NCI-H146 treated with DMSO at 0.1 percent for 48 hours (cell line): ENCODE results near the gene BDKRB1.

Experiments used
- DNase-seq: peaks from one replicate; lab custom pipeline; 2025; ENCODE audit not compliant: unreplicated experiment; lab: John Stamatoyannopoulos, UW

BDKRB1 gene

DNA sequence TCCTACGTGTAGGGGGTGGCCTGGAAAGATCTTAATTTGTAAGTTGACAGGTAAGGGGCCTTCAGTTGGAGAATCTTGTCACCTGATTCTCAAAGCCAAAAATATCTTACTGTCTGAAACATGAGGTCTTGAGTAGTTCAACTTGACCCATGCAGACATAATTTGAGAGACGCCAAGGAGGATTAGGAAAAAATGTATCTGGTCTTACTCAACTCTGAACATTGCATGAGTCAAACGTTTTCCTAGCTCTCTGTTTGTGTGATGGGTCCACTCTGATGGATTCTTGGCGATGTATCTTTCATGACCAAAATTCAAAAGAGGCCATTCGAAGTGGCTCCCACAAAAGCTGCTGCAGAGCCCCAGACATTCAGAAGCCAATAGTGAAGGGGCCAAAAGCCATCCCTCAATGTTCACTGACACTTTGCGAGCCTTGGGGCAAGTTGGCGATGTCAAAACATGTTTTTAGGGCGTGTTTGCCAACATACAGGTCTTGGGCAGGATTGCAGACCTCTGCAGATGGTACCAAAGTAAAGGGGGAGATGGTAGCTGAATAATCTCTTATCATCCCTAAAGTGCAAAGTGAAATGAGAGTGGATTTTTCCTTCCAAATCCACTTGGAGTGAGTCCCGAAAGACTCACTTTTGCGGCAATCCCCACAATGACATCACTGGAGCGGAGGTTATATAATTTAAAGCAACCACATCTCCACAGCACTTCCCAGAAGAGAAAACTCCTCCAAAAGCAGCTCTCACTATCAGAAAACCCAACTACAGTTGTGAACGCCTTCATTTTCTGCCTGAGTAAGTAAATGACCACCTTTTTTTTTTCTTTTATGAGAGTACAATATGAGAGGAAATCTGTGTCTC is at the start of gene BDKRB1:
Gene BDKRB1 (plus strand): TSS at position 710 of the 866 bp plus-strand sequence. CDS start 7,473 bp downstream, outside the sequence.
- DNase-seq = no peak

DNA sequence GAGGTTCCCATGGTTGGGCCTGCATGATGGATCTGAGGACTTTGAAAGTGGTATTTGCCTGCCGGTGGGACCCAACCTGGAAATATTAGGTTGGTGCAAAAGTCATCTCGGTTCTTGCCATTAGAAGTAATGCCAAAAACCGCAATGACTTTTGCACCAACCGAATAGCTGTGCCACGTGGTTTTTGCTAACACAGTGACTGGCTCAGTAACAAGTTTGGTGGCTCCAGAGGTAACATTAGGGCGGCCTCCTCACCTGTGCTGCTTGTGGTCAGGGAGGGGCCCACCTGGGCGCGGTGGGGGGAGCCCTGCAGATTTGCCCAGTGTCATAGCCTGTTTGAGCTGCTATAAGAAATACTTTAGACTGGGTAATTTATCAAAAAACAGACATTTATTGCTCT is 49.5 kb upstream of the BDKRB1 start:
- DNase-seq = no peak

DNA sequence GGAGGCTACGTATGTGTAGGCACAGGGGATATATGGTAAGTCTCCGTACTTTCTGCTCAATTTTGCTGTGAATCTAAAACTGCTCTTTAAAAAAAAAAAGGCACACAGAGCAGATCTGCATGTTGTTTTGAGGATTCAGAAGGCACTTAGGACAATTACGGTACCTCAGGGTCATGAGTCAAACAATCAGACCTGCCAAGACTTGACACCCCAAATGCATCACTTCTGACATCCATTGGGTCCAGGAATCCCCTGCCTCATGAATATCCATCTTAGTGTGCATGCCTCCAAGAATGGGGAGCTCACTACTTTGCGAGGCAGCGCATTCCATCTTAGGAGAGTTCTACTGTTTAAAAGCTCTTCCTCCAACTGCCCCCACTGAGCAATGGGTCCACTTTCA is 48.3 kb upstream of the BDKRB1 start:
- DNase-seq = no peak

DNA sequence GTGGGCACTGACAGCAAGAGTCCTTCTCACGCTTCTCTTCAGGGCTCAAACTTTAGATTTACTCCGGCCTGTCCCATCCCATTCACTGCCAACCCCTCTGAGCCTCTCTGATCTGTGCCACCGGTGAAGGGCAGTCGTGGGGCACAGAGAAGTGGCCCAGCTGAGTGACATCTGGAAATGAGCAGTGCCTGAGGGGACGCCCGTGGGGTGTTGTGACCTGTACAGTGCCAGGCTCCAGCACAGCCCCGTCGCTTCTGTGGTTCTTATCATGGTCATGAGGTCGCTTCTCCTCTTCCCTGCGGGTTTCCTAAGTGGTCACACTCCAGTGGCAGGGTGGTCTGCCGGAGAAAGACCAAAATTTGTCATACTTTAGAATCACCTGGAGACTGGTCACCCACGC is 47.3 kb upstream of the BDKRB1 start:
- no peak for DNase-seq

DNA sequence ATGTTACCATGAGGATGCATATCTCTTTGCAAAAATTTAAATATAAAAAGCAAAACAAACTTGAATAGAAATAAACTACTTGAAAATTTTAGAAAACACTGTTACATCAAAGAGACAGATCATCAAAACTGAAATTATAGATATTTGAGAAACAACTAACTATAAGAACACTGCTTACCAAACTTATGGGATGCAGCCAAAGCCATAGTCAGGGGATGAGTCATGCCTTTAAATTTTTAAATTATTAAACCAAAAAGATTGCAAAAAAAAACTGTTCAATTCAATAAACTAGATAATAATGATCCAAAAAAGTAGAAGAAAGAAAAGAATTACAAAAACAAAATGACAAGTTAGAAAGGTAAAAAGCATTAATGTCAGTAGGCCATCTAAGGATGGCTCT is 43.9 kb upstream of the BDKRB1 start:
- no peak for DNase-seq

DNA sequence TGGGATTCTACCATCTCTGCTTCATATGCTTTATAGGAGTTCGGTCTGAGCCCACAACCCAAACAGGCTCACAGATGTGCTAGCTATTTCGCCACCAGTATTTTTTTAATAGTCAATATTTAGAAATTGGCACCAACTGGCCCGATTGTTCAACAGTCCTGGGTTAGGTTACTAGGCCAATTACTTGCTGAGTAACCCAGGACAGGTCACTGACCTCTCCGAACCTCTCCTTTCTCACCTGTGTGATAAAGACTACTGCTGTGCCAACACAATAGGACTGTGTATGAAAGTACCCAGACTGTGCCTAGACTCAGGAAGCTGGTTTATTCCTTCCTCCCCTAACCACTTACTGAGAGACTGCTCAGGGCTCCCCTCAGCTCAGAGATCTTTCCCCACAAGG is 43.1 kb upstream of the BDKRB1 start:
- DNase-seq = no peak

DNA sequence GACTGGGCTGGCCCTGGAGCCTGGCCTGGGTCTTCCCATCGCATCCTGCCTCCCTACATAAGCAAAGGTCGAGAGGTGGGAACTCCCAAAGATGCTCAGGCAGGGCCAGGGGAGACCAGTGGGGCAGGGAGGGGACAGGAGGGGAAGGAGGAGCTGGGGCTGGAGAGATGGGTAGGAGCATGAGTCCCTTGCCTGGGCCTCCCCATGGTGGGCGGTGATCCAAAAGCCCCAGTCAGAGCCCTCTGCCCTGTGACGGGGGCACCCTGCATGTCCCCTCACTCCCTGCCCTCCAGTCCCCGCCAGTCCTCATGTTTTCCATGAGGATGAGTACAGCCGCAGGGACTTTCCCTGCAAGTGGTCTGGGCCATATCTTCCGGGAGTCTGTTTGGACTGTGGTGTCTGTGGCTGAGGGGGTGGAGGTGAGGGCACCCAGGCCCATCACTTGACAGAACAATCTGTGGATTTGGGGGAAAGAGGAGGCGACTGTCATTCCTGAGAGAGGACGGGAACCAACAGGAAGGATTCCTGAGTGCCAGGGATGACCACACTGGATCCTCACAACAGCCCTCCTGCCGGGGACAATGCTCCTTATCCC is 42.0 kb upstream of the BDKRB1 start:
- no peak for DNase-seq

DNA sequence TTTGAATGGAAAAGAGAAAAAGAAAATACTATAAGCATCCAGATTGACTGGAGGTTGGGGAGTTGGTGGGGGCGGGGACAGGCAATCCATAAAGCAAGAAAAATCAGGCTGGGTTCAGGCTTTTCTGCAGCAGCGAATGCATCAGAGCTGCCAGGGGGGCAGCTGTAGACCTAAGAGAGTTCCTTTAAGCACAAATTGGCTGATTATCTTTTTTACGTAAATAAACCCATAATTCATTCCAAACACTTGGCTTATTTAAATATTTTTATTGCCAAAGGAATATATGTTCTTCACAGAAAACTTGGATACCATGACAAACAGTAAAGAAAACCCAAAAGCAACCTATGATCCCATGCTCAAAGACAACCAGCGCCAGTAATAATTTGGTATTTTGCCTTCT is 41.2 kb upstream of the BDKRB1 start:
- DNase-seq = no peak

DNA sequence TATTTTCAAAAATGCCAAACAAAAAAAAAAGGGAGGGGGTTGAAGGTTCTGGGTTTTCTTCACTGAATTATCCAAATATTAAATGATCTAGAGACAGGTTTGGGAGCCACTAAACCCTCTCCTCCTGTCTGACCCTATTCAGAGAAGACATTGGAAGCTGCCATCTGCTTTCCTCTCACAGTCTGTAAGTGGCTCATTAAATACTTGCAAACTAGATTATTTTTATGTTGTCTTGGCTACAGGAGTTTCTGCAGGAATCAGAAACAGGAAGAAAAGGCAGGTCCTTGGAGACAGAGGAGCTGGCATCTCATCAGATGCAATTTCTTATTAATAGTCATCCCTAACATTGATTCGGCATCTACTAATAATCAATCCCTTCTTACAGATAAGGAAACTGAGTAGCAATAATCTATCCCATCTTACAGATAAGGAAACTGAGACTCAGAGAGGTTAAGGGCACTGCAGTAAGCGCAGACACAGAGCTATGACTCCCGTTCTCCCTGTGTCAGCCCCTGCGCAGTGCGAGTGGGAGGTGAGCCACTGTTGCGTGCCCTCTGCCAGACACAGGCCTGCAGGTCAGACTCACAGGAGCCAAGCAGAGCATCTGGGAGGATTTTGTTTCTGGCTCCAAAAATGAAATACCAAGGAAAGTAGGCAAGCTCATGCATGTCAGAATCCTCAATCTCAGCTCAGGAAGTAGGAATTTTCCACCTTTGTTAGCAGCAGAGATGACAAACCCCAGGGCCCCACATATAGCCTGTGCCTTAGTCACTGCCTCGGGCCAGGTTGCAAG is 40.4 kb upstream of the BDKRB1 start:
- no peak for DNase-seq

DNA sequence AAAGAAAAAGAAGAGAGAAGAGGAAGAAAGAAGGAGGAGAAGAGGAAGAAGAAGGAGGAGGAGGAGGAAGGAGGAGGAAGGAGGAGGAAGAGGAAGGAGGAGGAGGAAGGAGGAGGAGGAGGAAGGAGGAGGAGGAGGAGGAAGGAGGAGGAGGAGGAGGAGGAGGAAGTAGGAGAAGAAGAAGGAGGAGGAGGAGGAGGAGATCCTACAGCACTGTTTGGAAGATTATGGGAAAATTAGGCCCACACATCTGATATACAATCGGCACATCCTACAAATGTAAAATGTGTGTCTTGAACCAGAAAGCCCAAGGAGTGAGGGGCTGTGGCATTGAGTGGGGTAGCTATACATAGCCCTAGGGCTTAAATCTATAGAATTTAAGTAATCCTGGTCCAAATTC is 39.4 kb upstream of the BDKRB1 start:
- no peak for DNase-seq

DNA sequence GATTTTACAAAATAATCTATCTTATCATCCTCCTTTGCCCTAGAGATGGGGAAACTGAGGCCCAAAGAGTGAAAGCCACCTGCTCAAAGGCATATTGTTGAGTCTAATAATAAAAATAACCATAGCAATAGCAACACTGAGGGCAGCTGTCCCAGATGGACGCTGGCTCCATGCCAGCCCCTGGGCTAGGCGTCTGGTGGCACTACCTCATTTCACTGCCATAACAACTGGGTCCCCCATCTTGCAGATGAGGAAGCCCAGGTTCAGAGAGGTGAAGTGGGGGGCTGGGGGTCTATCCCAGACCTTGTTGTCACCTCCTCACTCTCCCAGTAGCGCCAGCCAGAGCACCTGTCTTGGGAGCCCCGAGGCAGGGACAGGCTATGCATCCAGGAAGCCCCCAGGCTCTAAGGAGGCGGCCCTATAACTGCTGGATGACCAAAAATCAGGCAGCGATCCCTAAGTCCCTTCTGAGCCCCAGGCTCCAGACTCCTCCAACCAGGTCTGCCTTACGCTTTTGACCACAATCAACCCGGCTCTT is 38.6 kb upstream of the BDKRB1 start:
- DNase-seq = no peak

DNA sequence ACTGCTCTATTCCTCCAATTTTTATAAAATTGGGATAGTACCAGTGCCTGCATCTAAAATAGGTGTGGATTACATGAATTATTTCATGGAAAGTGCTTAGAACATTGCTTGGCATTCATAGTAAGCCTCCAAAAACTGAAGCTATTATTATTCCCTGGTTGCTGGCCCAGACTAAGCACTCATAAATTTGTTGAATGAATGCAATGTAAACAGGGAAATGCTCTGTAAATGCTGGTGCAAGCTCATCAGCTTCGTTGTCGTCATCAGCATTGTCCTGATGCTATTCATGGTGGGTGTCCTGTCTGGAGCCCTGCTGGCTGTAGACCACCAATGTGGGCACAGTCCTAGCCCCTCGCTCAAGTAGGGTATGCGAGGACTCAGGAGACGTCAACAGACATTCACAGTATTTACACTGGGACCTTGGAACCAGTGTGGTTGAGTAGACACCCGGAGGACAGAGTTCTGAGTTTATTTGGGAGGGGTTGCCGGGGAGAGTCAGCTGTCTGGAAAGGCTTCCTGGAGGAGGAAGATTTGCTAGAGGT is 34.8 kb upstream of the BDKRB1 start:
- no peak for DNase-seq

DNA sequence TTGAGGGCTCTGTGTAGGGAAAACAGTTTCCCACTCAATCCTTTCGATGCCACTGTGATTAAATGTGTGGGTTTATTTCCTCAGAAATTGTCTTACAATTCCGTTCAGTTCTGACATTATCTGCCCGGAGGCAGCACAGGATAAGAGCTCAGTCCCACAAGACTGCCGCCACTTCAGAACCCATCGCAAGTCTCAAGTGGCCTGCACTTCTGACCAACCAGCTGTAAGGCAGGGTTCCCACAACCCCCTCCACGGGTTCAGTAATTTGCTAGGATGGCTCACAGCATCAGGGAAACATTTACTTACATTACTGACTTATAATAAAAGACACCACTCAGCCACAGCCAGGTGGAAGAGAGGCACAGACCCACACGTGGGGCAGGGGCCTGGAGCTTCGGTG is 34.2 kb upstream of the BDKRB1 start:
- no peak for DNase-seq

DNA sequence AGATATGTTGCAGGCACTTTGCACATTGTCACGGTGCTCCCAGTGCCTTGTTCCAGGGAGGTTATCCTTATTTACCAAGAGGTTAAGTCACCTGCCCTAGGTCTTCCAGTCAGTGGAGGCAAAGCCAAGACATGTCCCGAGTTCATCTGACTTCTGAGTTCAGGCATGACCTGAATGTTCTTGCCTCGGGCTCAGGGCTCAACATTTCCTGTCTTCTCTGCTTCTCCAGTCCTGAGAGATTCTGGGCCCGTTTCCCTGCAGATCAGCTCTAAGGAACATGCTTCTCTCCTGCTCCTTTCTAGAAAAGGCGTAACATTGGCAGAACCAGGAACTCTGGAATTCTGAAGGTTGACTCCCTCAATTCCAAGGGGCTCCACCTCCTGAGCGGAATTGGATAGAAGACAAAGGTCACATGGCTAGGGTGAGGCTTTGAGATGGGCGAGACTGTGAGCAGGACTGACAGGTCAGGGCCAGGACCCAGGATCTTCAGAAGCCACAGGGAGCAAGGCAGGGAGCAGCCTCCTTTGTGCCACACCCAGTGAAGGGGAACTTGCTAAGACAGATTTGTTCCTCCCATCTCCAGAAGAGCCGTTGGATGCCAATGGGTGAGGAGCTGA is 31.4 kb upstream of the BDKRB1 start:
- DNase-seq = no peak

DNA sequence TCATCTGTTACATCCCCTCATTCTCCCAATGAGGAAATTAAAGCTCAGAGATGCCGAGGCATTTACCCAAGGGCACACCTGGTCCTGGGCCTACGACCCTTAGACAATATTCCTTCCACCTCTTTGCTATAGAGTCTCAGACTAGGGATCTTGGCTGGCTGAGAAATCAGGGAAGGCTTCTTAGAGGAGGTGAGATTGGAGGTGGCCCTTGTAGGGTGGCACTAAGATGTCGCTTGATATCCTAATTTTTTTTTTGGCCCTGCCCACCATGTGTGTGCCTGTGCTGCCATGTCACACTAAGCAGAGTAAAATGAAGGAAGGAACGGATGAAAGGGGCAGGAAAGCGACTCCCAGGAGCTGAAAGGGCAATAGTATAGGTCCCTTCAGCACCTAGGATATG is 30.8 kb upstream of the BDKRB1 start:
- DNase-seq = no peak

DNA sequence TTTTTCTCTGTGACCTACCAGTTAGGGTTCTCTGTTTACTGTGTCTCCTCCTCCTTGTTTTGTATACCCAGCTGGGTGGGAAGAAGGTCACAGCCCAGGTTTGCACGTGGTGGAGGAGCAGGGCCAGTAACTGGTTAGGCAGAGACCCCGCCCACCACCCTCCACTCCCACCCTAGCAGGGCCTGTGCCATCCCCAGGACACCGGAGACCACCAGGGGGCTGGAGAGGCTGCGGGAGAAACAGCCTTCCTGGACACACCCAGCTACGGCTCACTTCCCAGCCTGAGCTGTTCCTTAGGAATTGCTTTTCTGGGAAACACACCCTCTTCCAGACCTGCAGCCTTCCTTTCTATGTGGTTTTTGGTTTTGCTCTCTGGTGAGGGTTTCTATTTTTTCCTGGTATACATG is 30.3 kb upstream of the BDKRB1 start:
- no peak for DNase-seq

DNA sequence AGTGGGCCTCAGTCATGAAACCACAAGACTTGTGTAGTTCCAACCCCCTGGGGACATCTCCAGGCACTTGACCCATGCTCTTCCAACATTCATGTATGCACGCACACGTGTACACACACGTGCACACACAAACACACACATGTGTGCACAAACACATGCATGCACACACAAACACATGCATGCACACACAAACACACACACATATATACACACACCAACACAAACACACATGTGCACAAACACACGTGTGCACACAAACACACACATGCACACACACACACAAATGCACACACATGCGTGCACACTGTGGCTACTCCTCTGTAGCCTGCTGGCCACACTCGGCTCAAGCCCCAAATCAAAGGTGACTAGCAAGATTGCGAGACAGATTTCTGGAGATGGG is 28.6 kb upstream of the BDKRB1 start:
- DNase-seq = no peak

DNA sequence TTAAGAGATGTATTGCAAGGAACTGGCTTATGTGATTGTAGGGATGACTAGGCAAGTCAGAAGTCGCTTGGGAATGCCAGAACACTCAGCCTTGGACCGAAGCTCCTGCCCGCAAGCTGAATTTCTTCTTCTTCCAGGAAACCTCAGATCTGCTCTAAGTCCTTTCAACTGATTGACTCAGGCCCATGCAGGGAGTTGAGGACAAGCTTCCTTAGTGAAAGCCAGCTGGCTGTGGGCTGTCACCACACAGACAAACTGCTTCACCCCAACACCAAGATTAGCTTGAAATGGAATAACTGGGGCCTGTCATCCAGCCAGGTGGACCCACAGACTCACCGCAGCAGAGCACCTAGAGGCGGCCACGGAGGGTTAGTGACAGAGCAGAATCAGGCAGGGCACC is 26.7 kb upstream of the BDKRB1 start:
- no peak for DNase-seq

DNA sequence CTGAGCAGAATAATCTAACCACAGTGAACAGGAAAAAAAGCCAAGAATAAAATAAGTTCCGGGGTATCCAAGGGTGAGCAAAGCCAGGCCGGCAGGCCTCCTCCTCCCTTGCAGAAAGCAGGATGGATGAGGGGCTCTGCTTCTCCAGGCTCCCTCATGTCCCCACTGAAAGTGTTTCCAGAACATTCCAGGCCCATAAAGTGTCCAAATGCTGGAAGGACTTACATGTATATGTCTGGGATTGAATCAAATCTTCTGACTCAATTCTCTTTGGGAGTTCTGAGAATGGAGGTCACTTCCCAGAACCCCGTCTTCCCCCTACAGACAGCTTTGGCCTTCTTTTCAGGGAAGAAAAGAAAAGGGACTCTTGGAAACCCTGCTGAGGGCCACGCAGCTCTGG is 25.0 kb upstream of the BDKRB1 start:
- DNase-seq = no peak

DNA sequence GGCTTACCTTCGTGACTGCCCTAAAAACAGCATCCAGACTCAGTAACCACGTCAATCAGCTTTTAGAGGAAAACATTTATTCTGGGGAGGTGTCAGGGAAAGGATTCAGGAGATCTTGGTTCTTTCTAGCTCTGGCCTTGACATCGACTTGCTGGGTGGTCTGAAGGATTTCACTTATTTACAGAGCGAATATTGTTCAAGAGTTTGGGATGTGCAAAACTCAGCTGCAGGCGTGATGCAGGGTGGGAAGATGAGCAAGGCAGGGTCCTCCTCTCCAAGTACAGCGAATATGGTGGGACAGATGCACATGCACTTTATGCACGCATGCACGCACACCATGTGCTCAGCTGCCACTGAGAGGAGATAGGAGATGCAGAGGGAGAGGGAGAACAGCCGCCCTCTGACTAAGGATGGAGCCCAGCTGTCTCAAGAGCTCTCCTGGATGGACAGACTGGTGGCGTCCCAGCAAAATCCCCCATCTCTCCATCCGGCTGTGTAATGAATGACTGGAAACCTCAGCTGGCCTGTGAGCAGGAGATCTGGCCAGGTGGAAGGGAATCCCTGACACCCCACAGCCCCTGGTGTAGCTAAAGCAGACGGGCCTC is 24.4 kb upstream of the BDKRB1 start:
- DNase-seq = no peak

DNA sequence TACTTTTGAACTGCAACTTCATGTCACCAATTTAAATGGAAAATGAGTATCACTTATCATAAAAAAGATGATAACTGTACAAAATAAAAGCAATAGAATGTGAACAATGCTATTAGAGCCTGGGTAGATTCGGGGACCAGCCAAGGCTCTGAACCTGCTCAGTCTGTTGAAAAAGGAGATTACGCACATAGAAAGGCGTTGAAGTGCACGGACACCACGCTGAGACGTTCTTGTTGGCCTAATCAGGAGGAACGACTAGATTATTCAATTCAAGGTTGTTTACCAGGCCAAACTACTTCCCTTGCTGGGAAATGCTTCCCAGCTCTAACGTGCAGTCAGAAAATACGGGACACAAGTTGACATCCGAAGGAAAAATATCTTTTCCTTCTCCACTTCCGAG is 23.5 kb upstream of the BDKRB1 start:
- no peak for DNase-seq
